ENCODE results near the gene SBK1.
"Not testable (repeated sequence)": the region's sequence is repeated elsewhere in the genome, so short reads cannot be mapped to it uniquely, and the experiment has no call there.

Gene SBK1

GRCh38 chr16:28362600-28362999 lies 70.3 kb downstream of the SBK1 start:
- not testable (repeated sequence) for DNase-seq

- DNase-seq, result not testable (repeated sequence)
Measured at GRCh38 chr16:28363408-28363807, 71.1 kb downstream of the SBK1 start, which contains the start of gene NPIPB6. Gene NPIPB6 (minus strand): TSS chr16:28363508. CDS start chr16:28362822, 686 bp downstream.

- DNase-seq, result not testable (repeated sequence)
Measured at GRCh38 chr16:28364268-28365173, 72.2 kb downstream of the SBK1 start.

GRCh38 chr16:28367926-28368325 lies 75.6 kb downstream of the SBK1 start:
- not testable (repeated sequence) for DNase-seq
